Measurements from ENCODE around the gene ZNF722.
"Not testable (repeated sequence)": the region's sequence is repeated elsewhere in the genome, so short reads cannot be mapped to it uniquely, and the experiment has no call there.

The ZNF722 gene

GRCh38 chr7:63998549-63998948 is at the start of gene ZNF722:
TSS of gene ZNF722 (plus strand) at chr7:63998849. CDS start at chr7:63998962, 113 bp downstream.
- Histone ChIP-seq H3K4me3 (ENCODE audit: low read length) (no peak within 1 kb of the TSS), H3K36me3 (ENCODE audit: control insufficient read depth, low read length) (no peaks in the 10 kb centered on the region), H3K4me2 (ENCODE audit: low read length) (no peak within 1 kb of the TSS), H3K79me2 (ENCODE audit: control insufficient read depth, low read length) (no peaks in the 10 kb centered on the region), H3K27ac (ENCODE audit: low read depth, low read length) (no peak within 1 kb of the TSS), H3K9me3 (ENCODE audit: control insufficient read depth, insufficient read depth, low read length) (peaks cover 20% of the 10 kb centered on the region; the same call in 1 of the 2 replicates), H3K4me1 (ENCODE audit: control insufficient read depth, low read length) (no peaks in the 10 kb centered on the region), H3K27me3 (ENCODE audit: control insufficient read depth, low read length) (no peaks in the 10 kb centered on the region), H3F3A (ENCODE audit: control insufficient read depth, insufficient read depth) (no peaks in the 10 kb centered on the region), H3K9me2 (replicated peaks; ENCODE audit: control insufficient read depth, low read length) (no peaks in the 10 kb centered on the region), H4K20me1 (ENCODE audit: control insufficient read depth, insufficient read depth, low read depth, low read length) (no peaks in the 10 kb centered on the region)
- TF ChIP-seq, protein P1, sequence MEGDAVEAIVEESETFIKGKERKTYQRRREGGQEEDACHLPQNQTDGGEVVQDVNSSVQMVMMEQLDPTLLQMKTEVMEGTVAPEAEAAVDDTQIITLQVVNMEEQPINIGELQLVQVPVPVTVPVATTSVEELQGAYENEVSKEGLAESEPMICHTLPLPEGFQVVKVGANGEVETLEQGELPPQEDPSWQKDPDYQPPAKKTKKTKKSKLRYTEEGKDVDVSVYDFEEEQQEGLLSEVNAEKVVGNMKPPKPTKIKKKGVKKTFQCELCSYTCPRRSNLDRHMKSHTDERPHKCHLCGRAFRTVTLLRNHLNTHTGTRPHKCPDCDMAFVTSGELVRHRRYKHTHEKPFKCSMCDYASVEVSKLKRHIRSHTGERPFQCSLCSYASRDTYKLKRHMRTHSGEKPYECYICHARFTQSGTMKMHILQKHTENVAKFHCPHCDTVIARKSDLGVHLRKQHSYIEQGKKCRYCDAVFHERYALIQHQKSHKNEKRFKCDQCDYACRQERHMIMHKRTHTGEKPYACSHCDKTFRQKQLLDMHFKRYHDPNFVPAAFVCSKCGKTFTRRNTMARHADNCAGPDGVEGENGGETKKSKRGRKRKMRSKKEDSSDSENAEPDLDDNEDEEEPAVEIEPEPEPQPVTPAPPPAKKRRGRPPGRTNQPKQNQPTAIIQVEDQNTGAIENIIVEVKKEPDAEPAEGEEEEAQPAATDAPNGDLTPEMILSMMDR (IDR thresholded peaks at IDR 0.05; ENCODE audit: low read depth, low read length, poor library complexity, severe bottlenecking) = no peak
- TF ChIP-seq EZH2phosphoT487 (IDR thresholded peaks at IDR 0.05; ENCODE audit: borderline replicate concordance, low read length) = no peak

DNA sequence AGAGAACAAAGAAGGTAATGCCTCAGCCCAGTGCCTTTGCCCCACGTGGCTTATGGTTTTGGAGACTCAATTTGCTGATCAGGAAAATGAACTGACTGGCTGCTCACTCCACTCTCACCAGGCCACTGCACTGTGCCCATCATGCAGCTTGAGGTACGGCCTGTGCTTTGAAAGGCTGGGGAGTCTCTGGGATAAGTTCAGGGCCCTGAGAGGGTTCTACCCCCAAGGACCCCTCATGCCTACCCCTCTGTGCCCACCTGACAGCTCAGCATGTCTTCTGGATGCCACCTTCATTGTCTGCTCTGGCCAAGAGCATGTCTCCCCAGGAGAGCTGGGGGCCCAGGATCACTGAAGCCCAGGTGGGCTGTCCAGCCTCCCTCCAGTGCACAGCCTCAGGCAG is 45.5 kb upstream of the ZNF722 start:
- 0 out of 2 replicates have a peak, but pooled peaks cover under 1% of the 10 kb centered on the region for H3K9me3 ChIP-seq (ENCODE audit: control insufficient read depth, insufficient read depth, low read length)

DNA sequence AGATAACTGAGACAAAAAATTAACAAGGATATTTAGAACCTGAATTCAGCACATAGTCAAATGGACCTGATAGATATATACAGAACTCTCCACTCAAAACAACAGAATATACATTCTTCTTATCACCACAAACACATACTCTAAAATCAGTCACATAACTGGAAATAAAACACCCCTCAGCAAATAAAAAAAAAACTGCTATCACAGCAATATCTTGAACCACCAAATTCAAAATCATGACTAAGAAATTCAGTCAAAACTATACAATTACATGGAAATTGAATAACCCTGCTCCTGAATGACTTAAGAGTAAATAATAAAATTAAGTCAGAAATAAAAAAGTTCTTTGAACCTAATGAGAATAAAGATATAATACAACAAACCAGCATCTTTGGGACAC is 30.0 kb upstream of the ZNF722 start:
- Histone ChIP-seq H3K27ac (ENCODE audit: low read depth, low read length) (no peak overlapping the region), H3K4me2 (ENCODE audit: low read length) (no peak overlapping the region), H3K4me1 (ENCODE audit: control insufficient read depth, low read length) (no peaks in the 10 kb centered on the region), H3K9me2 (replicated peaks; ENCODE audit: control insufficient read depth, low read length) (no peaks in the 10 kb centered on the region), H3K79me2 (ENCODE audit: control insufficient read depth, low read length) (no peaks in the 10 kb centered on the region), H3K9me3 (ENCODE audit: control insufficient read depth, insufficient read depth, low read length) (no peaks in the 10 kb centered on the region; the same call in 1 of the 2 replicates), H3K36me3 (ENCODE audit: control insufficient read depth, low read length) (no peaks in the 10 kb centered on the region), H3K4me3 (ENCODE audit: low read length) (no peak overlapping the region), H4K20me1 (ENCODE audit: control insufficient read depth, insufficient read depth, low read depth, low read length) (no peaks in the 10 kb centered on the region), H3F3A (ENCODE audit: control insufficient read depth, insufficient read depth) (no peaks in the 10 kb centered on the region), H3K27me3 (ENCODE audit: control insufficient read depth, low read length) (no peaks in the 10 kb centered on the region)
- no peak for TF ChIP-seq EZH2phosphoT487 (IDR thresholded peaks at IDR 0.05; ENCODE audit: borderline replicate concordance, low read length)
- TF ChIP-seq, protein P1 (IDR thresholded peaks at IDR 0.05; ENCODE audit: low read depth, low read length, poor library complexity, severe bottlenecking) = no peak

More for the DNA sequence above, 45.5 kb upstream of the ZNF722 start:
- Histone ChIP-seq H4K20me1 (ENCODE audit: control insufficient read depth, insufficient read depth, low read depth, low read length) (no peaks in the 10 kb centered on the region), H3K4me1 (ENCODE audit: control insufficient read depth, low read length) (no peaks in the 10 kb centered on the region), H3K4me2 (ENCODE audit: low read length) (no peak overlapping the region), H3K4me3 (ENCODE audit: low read length) (no peak overlapping the region), H3F3A (ENCODE audit: control insufficient read depth, insufficient read depth) (no peaks in the 10 kb centered on the region), H3K36me3 (ENCODE audit: control insufficient read depth, low read length) (no peaks in the 10 kb centered on the region), H3K9me2 (replicated peaks; ENCODE audit: control insufficient read depth, low read length) (no peaks in the 10 kb centered on the region), H3K27me3 (ENCODE audit: control insufficient read depth, low read length) (no peaks in the 10 kb centered on the region), H3K79me2 (ENCODE audit: control insufficient read depth, low read length) (no peaks in the 10 kb centered on the region), H3K27ac (ENCODE audit: low read depth, low read length) (no peak overlapping the region)
- TF ChIP-seq EZH2phosphoT487 (IDR thresholded peaks at IDR 0.05; ENCODE audit: borderline replicate concordance, low read length) = no peak
- TF ChIP-seq, protein P1 (IDR thresholded peaks at IDR 0.05; ENCODE audit: low read depth, low read length, poor library complexity, severe bottlenecking) = no peak

DNA sequence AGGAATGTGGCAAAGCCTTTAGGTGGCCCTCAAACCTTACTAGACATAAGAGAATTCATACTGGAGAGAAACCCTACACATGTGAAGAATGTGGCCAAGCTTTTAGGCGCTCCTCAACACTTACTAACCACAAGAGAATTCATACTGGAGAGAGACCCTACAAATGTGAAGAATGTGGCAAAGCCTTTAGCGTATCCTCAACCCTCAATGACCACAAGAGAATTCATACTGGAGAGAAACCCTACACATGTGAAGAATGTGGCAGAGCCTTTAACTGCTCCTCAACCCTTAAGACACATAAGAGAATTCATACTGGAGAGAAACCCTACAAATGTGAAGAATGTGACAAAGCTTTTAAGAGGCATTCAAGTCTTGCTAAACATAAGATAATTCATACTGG is 16.8 kb downstream of the ZNF722 start:
- H3K4me2 ChIP-seq (ENCODE audit: low read length); H3K4me3 ChIP-seq (ENCODE audit: low read length); H3F3A ChIP-seq (ENCODE audit: control insufficient read depth, insufficient read depth); H3K27me3 ChIP-seq (ENCODE audit: control insufficient read depth, low read length); H3K4me1 ChIP-seq (ENCODE audit: control insufficient read depth, low read length); H3K27ac ChIP-seq (ENCODE audit: low read depth, low read length); H3K9me2 ChIP-seq (replicated peaks; ENCODE audit: control insufficient read depth, low read length); H3K36me3 ChIP-seq (ENCODE audit: control insufficient read depth, low read length); H4K20me1 ChIP-seq (ENCODE audit: control insufficient read depth, insufficient read depth, low read depth, low read length); H3K79me2 ChIP-seq (ENCODE audit: control insufficient read depth, low read length): not testable (repeated sequence)
- H3K9me3 ChIP-seq (ENCODE audit: control insufficient read depth, insufficient read depth, low read length) = peaks cover 31% of the 10 kb centered on the region; the same call in 1 of the 2 replicates

Data from DOHH2 (cell line).